Chondrocyte (in vitro differentiated cells): ENCODE measurements around the gene CD19. TPM values are rescaled to one million over a fixed set of nuclear protein-coding genes. Genes with fewer than 3 reads are reported as not detected.
"Not testable (repeated sequence)": the region's sequence is repeated elsewhere in the genome, so short reads cannot be mapped to it uniquely, and the experiment has no call there.

Source experiments
- DNase-seq: peaks from one replicate; pipeline ENCODE4 v3.0.0; 2021; ENCODE audit warnings: mixed read lengths, low spot score
- H3K27ac Mint-ChIP-seq: one replicate; pipeline ENCODE4 v1.8.0; 2021; ENCODE audit warnings: mild to moderate bottlenecking, moderate library complexity, mixed read lengths; ENCODE audit not compliant: unreplicated experiment
- H3K27me3 Mint-ChIP-seq: 2 replicates; pipeline ENCODE4 v1.8.0; 2021; ENCODE audit warnings: low read depth, mixed read lengths
- H3K36me3 Mint-ChIP-seq: 2 replicates; pipeline ENCODE4 v1.8.0; 2021; ENCODE audit warnings: low read depth, mixed read lengths
- H3K4me1 Mint-ChIP-seq: 2 replicates; pipeline ENCODE4 v1.8.0; 2021; ENCODE audit warnings: low read depth, mild to moderate bottlenecking, mixed read lengths
- H3K4me3 Mint-ChIP-seq: one replicate; pipeline ENCODE4 v1.8.0; 2021; ENCODE audit warnings: mild to moderate bottlenecking, moderate library complexity, mixed read lengths; ENCODE audit not compliant: unreplicated experiment
- H3K9me3 Mint-ChIP-seq: 2 replicates; pipeline ENCODE4 v1.8.0; 2021; ENCODE audit warnings: low read depth, mixed read lengths
- total RNA-seq: library from RNA; stranded (reverse); gene quantifications from 3 replicates; pipeline ENCODE4 v1.2.1, GENCODE V29; 2021
- TF ChIP-seq, protein P1 (sequence below): fragments of 200-600 bp; sonication (generic); IDR thresholded peaks from 2 replicates; pipeline ENCODE4 v1.5.0; 2021; ENCODE audit warnings: antibody characterized with exemption, mild to moderate bottlenecking, moderate library complexity

Gene CD19
- total RNA-seq, 1 donor from 2014 or later = not detected

DNA sequence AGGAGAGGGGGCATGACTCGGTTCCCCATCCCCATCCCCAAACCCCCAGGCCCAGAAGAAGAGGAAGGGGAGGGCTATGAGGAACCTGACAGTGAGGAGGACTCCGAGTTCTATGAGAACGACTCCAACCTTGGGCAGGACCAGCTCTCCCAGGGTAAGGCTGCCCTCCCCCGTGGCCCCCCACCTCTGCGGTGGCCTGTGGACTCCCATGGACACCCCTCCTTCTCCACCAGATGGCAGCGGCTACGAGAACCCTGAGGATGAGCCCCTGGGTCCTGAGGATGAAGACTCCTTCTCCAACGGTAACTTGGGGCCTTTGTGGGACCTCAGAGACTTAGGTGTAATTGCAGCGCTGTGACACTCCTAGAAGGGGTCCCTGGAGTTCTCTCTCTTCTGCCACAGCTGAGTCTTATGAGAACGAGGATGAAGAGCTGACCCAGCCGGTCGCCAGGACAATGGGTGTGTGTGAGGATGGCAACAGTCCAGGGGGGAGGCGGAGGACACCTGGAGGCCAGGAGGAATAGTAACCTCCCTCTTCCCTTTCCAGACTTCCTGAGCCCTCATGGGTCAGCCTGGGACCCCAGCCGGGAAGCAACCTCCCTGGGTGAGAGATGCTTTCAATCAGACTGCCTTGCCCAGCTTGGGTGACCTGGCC lies 5.6 kb downstream of the CD19 start:
- peaks cover 8% of the 10 kb centered on the region for H3K27me3 Mint-ChIP-seq
- no peak for DNase-seq
- no peak overlapping the region for H3K4me3 Mint-ChIP-seq
- H3K9me3 Mint-ChIP-seq = no peaks in the 10 kb centered on the region
- TF ChIP-seq, protein P1, sequence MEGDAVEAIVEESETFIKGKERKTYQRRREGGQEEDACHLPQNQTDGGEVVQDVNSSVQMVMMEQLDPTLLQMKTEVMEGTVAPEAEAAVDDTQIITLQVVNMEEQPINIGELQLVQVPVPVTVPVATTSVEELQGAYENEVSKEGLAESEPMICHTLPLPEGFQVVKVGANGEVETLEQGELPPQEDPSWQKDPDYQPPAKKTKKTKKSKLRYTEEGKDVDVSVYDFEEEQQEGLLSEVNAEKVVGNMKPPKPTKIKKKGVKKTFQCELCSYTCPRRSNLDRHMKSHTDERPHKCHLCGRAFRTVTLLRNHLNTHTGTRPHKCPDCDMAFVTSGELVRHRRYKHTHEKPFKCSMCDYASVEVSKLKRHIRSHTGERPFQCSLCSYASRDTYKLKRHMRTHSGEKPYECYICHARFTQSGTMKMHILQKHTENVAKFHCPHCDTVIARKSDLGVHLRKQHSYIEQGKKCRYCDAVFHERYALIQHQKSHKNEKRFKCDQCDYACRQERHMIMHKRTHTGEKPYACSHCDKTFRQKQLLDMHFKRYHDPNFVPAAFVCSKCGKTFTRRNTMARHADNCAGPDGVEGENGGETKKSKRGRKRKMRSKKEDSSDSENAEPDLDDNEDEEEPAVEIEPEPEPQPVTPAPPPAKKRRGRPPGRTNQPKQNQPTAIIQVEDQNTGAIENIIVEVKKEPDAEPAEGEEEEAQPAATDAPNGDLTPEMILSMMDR = no peak
- H3K36me3 Mint-ChIP-seq = peaks cover 2% of the 10 kb centered on the region
- no peaks in the 10 kb centered on the region for H3K4me1 Mint-ChIP-seq
- no peak overlapping the region for H3K27ac Mint-ChIP-seq

DNA sequence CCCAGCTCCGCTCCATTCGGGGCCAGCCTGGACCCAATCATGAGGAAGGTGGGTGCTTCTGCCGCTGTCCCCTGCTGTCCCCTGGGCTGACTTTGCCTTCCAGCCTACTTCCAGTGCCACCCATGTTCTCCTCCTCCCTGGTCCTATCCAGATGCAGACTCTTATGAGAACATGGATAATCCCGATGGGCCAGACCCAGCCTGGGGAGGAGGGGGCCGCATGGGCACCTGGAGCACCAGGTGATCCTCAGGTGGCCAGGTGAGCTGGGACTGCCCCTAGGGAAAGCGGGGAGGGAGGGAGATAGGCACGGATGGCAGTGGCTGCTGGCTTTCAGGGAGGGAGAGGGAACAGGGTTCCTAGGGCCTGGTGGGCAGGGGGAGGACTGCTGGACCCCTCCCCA lies 7.0 kb downstream of the CD19 start:
- no peaks in the 10 kb centered on the region for H3K4me1 Mint-ChIP-seq
- DNase-seq = no peak
- TF ChIP-seq, protein P1 = no peak
- peaks cover 2% of the 10 kb centered on the region for H3K36me3 Mint-ChIP-seq
- no peaks in the 10 kb centered on the region for H3K9me3 Mint-ChIP-seq
- H3K4me3 Mint-ChIP-seq = no peak overlapping the region
- H3K27me3 Mint-ChIP-seq = peaks cover 8% of the 10 kb centered on the region
- no peak overlapping the region for H3K27ac Mint-ChIP-seq

DNA sequence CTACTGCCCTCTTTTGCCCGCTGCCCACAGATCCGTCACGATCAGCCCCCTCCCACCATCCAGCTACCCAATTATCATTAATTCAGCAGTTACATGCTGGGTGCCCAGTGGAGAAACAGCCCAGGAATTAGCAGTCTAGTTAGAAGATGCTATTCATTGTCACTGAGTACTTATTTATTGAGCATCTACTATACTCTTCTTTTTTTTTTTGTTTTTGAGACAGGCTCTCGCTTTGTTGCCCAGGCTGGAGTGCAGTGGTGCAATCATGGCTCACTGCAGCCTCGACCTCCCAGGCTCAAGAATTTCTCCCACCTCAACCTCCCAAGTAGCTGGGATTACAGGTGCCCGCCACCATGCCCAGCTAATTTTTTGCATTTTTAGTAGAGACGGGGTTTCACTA lies 8.1 kb downstream of the CD19 start:
- not testable (repeated sequence) for H3K27ac Mint-ChIP-seq, H3K4me3 Mint-ChIP-seq, H3K4me1 Mint-ChIP-seq, H3K27me3 Mint-ChIP-seq, H3K36me3 Mint-ChIP-seq, H3K9me3 Mint-ChIP-seq, DNase-seq

DNA sequence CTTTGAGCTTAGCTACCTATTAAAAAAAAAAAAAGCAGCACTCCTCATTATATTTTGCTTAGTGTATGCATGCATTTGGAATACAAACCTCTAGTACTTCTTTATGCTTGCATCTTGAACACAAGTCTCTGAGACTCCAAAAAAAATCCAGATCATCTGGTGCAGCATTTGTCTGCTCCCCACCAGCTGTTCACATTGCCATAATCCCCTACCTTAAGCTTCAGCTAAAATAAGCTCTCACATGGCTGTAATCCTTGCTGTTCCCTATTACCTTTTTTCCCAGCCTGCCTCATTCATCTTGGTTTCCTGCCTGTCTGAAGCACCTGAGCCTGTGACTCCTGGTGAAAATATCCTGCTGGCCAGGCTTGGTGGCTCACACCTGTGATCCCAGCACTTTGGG lies 11.5 kb downstream of the CD19 start:
- Mint-ChIP-seq H3K27me3 (peaks cover 3% of the 10 kb centered on the region), H3K4me1 (peaks cover 8% of the 10 kb centered on the region), H3K4me3 (no peak overlapping the region), H3K27ac (no peak overlapping the region), H3K9me3 (no peaks in the 10 kb centered on the region), H3K36me3 (no peaks in the 10 kb centered on the region)
- DNase-seq = no peak
- TF ChIP-seq, protein P1 = no peak

DNA sequence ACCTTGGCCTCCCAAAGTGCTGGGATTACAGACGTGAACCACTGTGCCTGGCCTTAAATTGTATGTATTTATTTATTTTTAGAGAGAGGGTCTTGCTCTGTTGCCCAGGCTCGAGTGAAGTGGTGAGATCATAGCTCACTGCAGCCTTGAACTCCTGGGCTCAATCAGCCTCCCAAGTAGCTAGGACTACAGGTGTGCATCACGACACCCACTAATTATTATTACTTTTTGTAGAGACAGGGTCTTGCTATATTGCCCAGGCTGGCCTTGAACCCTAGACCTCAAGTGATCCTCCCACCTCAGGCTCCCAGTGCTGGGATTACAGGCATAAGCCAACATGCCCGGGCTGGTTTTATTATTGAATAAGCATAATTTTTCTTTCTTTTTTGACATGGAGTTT lies 14.9 kb downstream of the CD19 start:
- TF ChIP-seq, protein P1 = no peak
- no peak overlapping the region for H3K4me3 Mint-ChIP-seq

More for the DNA sequence above, 14.9 kb downstream of the CD19 start:
- Mint-ChIP-seq H3K36me3 (no peaks in the 10 kb centered on the region), H3K27ac (no peak overlapping the region), H3K4me1 (peaks cover 15% of the 10 kb centered on the region), H3K27me3 (no peaks in the 10 kb centered on the region), H3K9me3 (no peaks in the 10 kb centered on the region)
- no peak for DNase-seq
